HG02981 (cell line): ENCODE data around the gene PRSS57.
"Not testable (repeated sequence)": the region's sequence is repeated elsewhere in the genome, so short reads cannot be mapped to it uniquely, and the experiment has no call there.

ENCODE experiments used
- ATAC-seq: cut with Tn5 transposase; IDR thresholded peaks from one replicate; pipeline ENCODE4 v1.9.1; 2021; ENCODE audit warnings: mild to moderate bottlenecking, moderate library complexity; ENCODE audit not compliant: unreplicated experiment

The PRSS57 gene

GRCh38 chr19:695352-695949 is at the start of gene PRSS57:
Gene PRSS57, minus strand, starts transcription at chr19:695452. Its CDS starts 22 bp downstream, at chr19:695430.
- ATAC-seq = no peak

GRCh38 chr19:743168-743687 is 48.0 kb upstream of the PRSS57 start:
- no peak for ATAC-seq

- no peak for ATAC-seq
Observed at GRCh38 chr19:742540-743075, 47.4 kb upstream of the PRSS57 start.

- ATAC-seq = no peak
Observed at GRCh38 chr19:741506-742131, 46.4 kb upstream of the PRSS57 start.

GRCh38 chr19:740816-741505 is 45.7 kb upstream of the PRSS57 start:
- not testable (repeated sequence) for ATAC-seq

GRCh38 chr19:739998-740715 is 44.9 kb upstream of the PRSS57 start:
- no peak for ATAC-seq

- ATAC-seq = no peak
Observed at GRCh38 chr19:738509-739128, 43.4 kb upstream of the PRSS57 start.

- no peak for ATAC-seq
Observed at GRCh38 chr19:737591-738093, 42.4 kb upstream of the PRSS57 start.

GRCh38 chr19:736125-736524 is 40.9 kb upstream of the PRSS57 start:
- no peak for ATAC-seq

- ATAC-seq = no peak
Observed at GRCh38 chr19:734716-735115, 39.5 kb upstream of the PRSS57 start.

GRCh38 chr19:732148-733069 is 37.2 kb upstream of the PRSS57 start:
- ATAC-seq = no peak

GRCh38 chr19:731000-731399 is 35.7 kb upstream of the PRSS57 start:
- ATAC-seq = no peak

GRCh38 chr19:729965-730668 is 34.9 kb upstream of the PRSS57 start:
- no peak for ATAC-seq

GRCh38 chr19:729564-729963 is 34.3 kb upstream of the PRSS57 start:
- ATAC-seq = not testable (repeated sequence)

GRCh38 chr19:728011-728410 is 32.8 kb upstream of the PRSS57 start:
- no peak for ATAC-seq

GRCh38 chr19:726993-727956 is 32.0 kb upstream of the PRSS57 start:
- no peak for ATAC-seq

- ATAC-seq = no peak
Observed at GRCh38 chr19:725461-726089, 30.3 kb upstream of the PRSS57 start.
